Gastrocnemius medialis (tissue), 4 donors: ENCODE measurements around the gene MYO7A.

Experiments used
- CTCF ChIP-seq, 5 experiments: fragments of 450-650 bp in 3 of 5; fragments of 200-600 bp in 2 of 5; sonication (generic) in 2 of 5; IDR thresholded peaks in 4 of 5; conservative IDR thresholded peaks in 1 of 5; 1 replicate in 4 of 5; 2 replicates in 1 of 5; pipeline ENCODE4 v1.5.1; 2016 to 2019; ENCODE audit warnings: antibody characterized with exemption in 5 of 5, mild to moderate bottlenecking in 3 of 5, moderate library complexity in 3 of 5
- POLR2A ChIP-seq, 2 donors: fragments of 450-650 bp; IDR thresholded peaks; one replicate each; pipeline ENCODE4 v1.6.1; 2017; ENCODE audit warnings: antibody characterized with exemption in 2 of 2, mild to moderate bottlenecking in 2 of 2, moderate library complexity in 2 of 2

- TF ChIP-seq CTCF (IDR thresholded peaks at IDR 0.05 in 4 of 5, conservative IDR thresholded peaks at IDR 0.05 in 1 of 5) (no peak), POLR2A (IDR thresholded peaks at IDR 0.05) (no peak)
These were observed 33.1 kb upstream of the MYO7A start for GRCh38 chr11:77094841-77095365.
